Thoracic aorta (tissue), 2 donors: Measurements from ENCODE around the gene RPL28. TPM values are rescaled to one million over a fixed set of nuclear protein-coding genes. Genes with fewer than 3 reads are reported as not detected.

Experiments
- ATAC-seq: fragments of 150-250 bp; one replicate; pipeline ENCODE4 v1.8.0; 2017; ENCODE audit warnings: low read depth; ENCODE audit not compliant: insufficient number of reproducible peaks, low FRiP score
- DNase-seq: peaks from one replicate; pipeline ENCODE4 v3.0.0-alpha.2; 2020; ENCODE audit warnings: low spot score
- H3K27ac ChIP-seq, 2 donors: fragments of 200-600 bp; sonication (generic); 1 replicate in 1 of 2; 2 replicates in 1 of 2; pipeline ENCODE4 v1.5.1; 2016; ENCODE audit warnings: mild to moderate bottlenecking in 2 of 2, moderate library complexity in 2 of 2
- H3K27me3 ChIP-seq: fragments of 200-600 bp; sonication (generic); replicated peaks from 2 replicates; pipeline ENCODE4 v1.6.0; 2016; ENCODE audit warnings: mild to moderate bottlenecking; ENCODE audit not compliant: insufficient read depth
- H3K36me3 ChIP-seq: fragments of 200-600 bp; sonication (generic); one replicate; pipeline ENCODE4 v1.5.1; 2016
- H3K4me1 ChIP-seq, 2 donors: fragments of 200-600 bp; sonication (generic); 1 replicate in 1 of 2; 2 replicates in 1 of 2; pipeline versions ENCODE4 v1.5.1 to v1.6.0; 2016; ENCODE audit warnings: low read depth in 2 of 2, mild to moderate bottlenecking in 1 of 2; ENCODE audit not compliant: control insufficient read depth in 1 of 2
- H3K4me3 ChIP-seq: fragments of 200-600 bp; sonication (generic); 2 replicates; pipeline ENCODE4 v1.5.1; 2016; ENCODE audit warnings: mild to moderate bottlenecking
- H3K9me3 ChIP-seq: fragments of 200-600 bp; sonication (generic); 2 replicates; pipeline ENCODE4 v1.5.1; 2016
- CTCF ChIP-seq: fragments of 200-600 bp; sonication (generic); IDR thresholded peaks from one replicate; pipeline ENCODE4 v1.5.1; 2019; ENCODE audit warnings: antibody characterized with exemption
- total RNA-seq, 2 donors: library from RNA; depleted of rRNA; stranded (reverse); fragments of >200 nt; gene quantifications; one replicate each; pipeline versions ENCODE4 v1.1.0 to v1.2.3, GENCODE V29; 2016

The RPL28 gene
- total RNA-seq, 2 donors from 2014 or later: 175 to 274 TPM

- Histone ChIP-seq H3K27ac (no peak overlapping the region), H3K9me3 (no peaks in the 10 kb centered on the region), H3K4me3 (peak overlapping the region; percentile 85), H3K27me3 (no peaks in the 10 kb centered on the region), H3K4me1 (peaks cover 12 to 29% of the 10 kb centered on the region in 2 donors), H3K36me3 (peaks cover 15% of the 10 kb centered on the region)
- TF ChIP-seq CTCF: no peak
- DNase-seq (no peak), ATAC-seq (no peak)
Observed at GRCh38 chr19:55340784-55341147, 45.0 kb upstream of the RPL28 start.

GRCh38 chr19:55341171-55341588 is 44.6 kb upstream of the RPL28 start:
- Histone ChIP-seq H3K4me1 (peaks cover 12 to 29% of the 10 kb centered on the region in 2 donors), H3K9me3 (no peaks in the 10 kb centered on the region), H3K4me3 (peak overlapping the region; percentile 85), H3K27me3 (no peaks in the 10 kb centered on the region), H3K27ac (no peak overlapping the region), H3K36me3 (peaks cover 15% of the 10 kb centered on the region)
- ATAC-seq: no peak
- DNase-seq: no peak
- no peak for TF ChIP-seq CTCF

- peaks cover 12 to 29% of the 10 kb centered on the region in 2 donors for H3K4me1 ChIP-seq
- H3K27ac ChIP-seq: no peak overlapping the region
- peak overlapping the region; percentile 85 for H3K4me3 ChIP-seq
- H3K9me3 ChIP-seq: no peaks in the 10 kb centered on the region
- peaks cover 15% of the 10 kb centered on the region for H3K36me3 ChIP-seq
- no peaks in the 10 kb centered on the region for H3K27me3 ChIP-seq
- DNase-seq: no peak
- no peak for ATAC-seq
- TF ChIP-seq CTCF: no peak
Observed at GRCh38 chr19:55341595-55342531, 43.9 kb upstream of the RPL28 start.

- no peak overlapping the region for H3K4me3 ChIP-seq
- DNase-seq: no peak
- H3K27ac ChIP-seq: no peak overlapping the region
- no peaks in the 10 kb centered on the region for H3K27me3 ChIP-seq
- no peaks in the 10 kb centered on the region for H3K9me3 ChIP-seq
- peaks cover 12 to 22% of the 10 kb centered on the region in 2 donors for H3K4me1 ChIP-seq
- no peak for TF ChIP-seq CTCF
- ATAC-seq: no peak
- H3K36me3 ChIP-seq: peaks cover 15% of the 10 kb centered on the region
Observed at GRCh38 chr19:55344444-55344843, 41.3 kb upstream of the RPL28 start.

GRCh38 chr19:55345101-55345817 is 40.5 kb upstream of the RPL28 start:
- no peak overlapping the region for H3K4me3 ChIP-seq
- no peak overlapping the region for H3K27ac ChIP-seq
- DNase-seq: no peak
- no peak for TF ChIP-seq CTCF
- no peaks in the 10 kb centered on the region for H3K9me3 ChIP-seq
- peaks cover 15% of the 10 kb centered on the region for H3K36me3 ChIP-seq
- no peaks in the 10 kb centered on the region for H3K27me3 ChIP-seq
- peaks cover 10 to 19% of the 10 kb centered on the region in 2 donors for H3K4me1 ChIP-seq
- no peak for ATAC-seq
